CD4-positive, alpha-beta T cell treated with Interleukin-6 at 100 ng/mL for 8 hours (primary cell): Measurements from ENCODE around the gene CNTFR.

Source experiments
- DNase-seq: peaks from one replicate; pipeline ENCODE4 v3.0.0-alpha.2; 2020; ENCODE audit warnings: mixed read lengths, low spot score

Gene CNTFR

DNA sequence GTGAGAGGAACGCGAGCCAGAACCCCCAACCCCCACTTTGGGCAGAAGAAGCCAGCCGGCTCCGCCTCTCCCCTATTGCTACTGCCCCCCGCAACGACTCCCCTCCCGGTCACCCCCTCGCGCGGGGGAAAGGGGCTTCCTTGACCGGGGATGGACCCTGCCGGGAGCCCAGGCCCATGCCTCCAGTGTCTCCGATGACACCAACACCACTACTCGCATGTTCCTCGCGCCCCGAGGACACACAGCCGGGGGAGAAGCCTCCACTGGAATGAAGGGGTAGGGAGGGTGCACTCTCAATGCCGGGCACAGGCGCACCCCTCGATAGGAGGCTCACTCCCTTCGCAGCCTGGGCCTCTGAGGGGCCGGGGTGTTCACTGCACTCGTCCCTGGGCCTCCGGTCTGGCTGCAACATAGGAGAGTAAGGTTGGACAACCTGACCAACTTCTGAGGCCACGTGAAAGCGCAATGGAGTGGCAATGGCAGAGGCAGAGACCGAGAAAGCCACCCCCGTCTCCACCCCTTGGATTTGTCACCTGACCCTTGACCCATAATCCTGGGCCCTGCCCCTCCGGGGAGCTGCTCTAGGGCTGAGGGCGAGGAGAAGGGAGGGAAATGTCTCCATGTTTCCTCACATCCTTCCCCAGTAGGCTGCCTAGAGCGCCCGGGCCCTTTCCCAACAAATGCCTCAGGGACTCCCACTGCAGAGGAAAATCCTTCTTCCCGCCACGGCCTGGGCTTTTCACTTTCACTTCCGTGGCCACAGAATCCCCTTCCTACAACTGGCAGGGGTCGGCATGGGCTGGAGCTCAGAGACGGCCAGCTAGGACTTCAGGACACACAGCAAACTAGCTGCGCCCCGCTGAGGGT lies 1.1 kb upstream of the CNTFR start:
- no peak for DNase-seq

DNA sequence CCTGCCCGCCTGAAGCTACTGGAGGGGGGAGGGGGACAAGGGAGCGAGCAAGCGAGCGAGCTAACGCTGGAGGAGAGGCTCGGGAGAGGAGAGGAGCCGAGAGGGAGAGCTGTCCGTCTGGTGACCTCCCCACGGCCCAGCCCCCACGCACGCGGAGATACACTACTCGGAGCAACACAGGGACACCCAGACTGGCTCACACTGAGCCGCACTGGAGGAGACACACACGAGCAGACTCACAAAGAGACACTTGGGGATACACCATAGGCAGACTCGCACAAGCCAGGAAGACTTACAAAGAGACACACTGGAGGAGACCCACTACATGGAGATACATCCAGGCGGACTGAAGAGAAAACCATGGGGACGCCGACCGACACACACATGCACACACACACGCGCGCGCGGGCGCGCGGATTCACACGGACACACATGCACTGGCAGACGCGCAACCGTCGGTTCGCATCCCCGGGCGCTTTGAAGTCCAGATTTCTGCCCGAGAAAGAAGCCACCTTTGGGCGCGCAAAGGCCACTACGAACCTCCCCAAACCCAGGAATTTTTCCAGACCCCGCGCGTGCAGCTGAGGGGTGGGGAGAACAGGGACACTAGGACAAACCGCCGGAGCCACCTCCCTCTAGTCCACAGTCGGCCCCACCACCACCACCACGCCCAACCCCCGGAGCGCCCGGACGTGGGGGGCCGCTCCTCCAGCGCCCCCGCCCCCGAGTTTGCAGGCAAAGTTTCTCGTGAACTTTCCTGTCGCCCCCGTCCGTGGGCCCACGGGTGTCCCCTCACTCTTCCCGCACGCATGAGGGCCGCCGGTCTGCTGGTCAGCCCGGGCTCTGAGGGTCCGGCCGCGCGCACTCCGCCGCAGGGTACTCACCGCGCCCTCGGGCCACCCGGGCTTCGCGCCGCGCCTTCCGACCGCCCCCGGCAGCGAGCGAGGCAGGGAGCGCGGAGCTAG lies 571 bp downstream of the CNTFR start:
- no peak for DNase-seq

DNA sequence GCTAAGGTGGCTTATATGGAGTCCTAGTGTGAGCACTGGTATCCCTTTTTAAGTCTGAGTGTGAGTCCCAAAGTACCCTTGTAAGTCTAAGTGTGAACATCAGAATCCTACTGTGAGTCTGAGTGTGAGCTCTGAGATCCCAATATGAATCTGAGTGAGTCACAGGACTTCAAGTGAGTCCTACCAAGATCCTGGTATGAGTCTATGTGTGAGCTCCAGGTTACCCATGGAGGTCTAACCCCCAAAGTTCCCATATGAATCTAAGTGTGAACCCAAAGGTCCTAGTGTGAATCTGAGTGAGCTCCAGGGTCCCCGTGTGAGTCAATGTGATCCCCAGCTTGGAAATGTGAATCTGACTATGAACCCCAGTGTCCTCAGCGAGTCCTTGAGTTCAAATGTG lies 2.3 kb downstream of the CNTFR start:
- no peak for DNase-seq

GRCh38 chr9:34585946-34586669 lies 3.4 kb downstream of the CNTFR start:
- no peak for DNase-seq

GRCh38 chr9:34584970-34585369 lies 4.6 kb downstream of the CNTFR start:
- DNase-seq = no peak

GRCh38 chr9:34582787-34583186 lies 6.7 kb downstream of the CNTFR start:
- no peak for DNase-seq

- DNase-seq = no peak
Observed at GRCh38 chr9:34581318-34581717, 8.2 kb downstream of the CNTFR start.

GRCh38 chr9:34580358-34580757 lies 9.2 kb downstream of the CNTFR start:
- DNase-seq = no peak

DNA sequence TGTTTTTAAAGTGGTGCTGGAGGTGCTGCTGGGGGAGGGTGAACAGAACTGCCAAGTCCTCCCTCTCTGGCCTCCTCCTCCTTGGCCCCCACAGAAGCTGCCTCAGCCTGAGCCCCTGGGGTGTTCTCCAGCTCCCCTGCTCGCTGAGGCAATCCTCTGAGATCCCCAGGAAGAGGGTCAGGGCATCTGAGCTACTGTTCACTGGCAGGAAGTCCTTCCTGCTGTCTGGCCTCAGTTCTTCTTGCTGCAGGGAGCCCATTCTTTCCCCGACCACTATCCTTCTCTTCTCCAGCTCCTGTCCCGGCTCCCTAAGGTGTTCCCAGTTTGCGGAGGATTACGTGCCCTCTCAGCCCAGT lies 9.7 kb downstream of the CNTFR start:
- no peak for DNase-seq

GRCh38 chr9:34579104-34579807 lies 10.3 kb downstream of the CNTFR start:
- DNase-seq = no peak

- no peak for DNase-seq
Observed at GRCh38 chr9:34578241-34579103, 11.1 kb downstream of the CNTFR start.

GRCh38 chr9:34577400-34578240 lies 11.9 kb downstream of the CNTFR start:
- DNase-seq = no peak

DNA sequence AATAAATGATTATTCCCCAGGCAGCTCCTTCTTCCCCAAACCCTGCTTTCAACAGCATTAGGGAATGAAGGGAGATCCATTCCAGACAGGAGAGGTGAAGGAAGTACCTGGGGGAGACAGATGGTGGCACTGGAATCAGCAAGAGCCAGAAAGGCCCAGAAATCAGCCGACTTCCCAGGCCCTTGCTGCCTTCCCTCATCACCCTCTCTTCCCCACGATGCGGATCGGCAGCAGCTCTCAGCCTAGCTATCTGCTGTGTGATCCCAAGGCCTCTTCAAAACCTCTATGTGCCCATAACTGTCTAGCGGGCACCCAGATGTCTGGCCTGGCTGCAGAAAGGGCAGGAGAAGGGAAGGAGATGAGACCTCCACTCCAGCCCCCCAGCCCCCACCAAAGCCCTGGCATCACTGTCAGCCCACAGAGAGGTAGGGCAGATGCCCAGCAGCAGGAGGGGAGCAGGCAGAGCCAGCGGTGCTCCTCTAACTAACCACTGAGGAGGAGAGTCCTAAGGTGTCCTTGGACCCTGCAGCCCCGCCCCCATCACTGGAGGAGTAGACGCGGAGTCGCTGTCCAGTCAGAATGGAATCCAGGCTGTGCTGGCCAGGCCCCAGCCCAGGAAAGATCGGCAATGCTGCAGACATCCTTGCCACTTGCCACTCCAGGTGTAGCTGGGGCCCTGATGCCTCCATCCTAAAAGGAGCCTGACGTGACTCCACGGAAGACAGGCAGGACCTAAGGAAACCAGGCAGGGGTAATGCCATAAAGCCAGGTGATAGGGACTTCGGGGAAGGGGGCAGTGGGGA lies 12.7 kb downstream of the CNTFR start:
- DNase-seq = no peak

DNA sequence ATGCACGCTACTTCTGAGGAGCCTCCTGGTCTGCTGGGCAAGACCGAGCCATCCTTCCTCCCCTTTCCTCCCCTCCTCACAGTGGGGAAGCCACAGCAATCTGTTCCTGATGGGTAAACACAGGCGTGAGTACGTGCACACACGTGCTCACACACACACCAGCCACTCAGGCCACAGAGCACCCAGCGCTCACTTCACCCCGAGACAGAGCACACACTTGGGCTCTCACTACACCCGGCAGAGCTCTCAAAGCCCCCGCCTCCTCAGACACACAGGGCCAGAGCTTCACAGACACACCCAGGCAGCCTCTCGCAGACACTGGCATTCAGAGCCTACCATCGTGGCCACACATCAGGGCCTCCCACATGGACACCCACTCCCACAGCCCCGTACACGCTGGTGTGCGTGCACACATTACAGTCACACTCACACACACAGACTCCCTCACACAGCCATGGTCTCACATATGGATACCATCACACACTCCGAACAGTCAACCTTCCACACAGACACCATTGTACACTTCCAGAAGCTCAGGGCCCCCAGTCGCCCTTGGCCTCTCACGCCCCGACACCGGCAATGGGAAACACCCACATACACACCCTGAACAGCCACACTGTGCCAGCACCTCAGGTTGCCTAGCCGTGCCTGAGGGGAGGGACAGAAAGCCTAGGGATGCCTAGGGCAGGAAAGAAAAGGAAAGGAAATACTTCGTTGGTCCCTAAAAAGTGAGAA lies 13.5 kb downstream of the CNTFR start:
- DNase-seq = no peak

DNA sequence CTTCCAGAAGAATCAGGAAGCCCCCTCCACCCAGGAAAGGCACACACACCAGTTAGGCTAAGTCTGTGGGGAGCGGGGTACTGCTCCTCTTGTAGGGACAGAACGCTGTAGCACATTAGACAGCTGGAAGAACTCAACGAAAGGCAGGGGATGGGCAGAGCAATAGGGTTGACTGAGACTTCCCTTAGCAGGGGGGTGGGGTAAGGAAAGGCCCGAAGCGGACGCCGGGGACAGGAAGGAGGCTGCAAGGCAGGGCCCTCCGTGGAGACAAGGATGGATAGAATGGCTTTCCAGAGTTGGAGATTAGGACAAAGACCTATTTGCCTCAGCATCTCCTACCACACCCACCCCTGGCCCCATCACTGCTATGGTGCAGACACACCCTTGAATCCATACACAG lies 14.3 kb downstream of the CNTFR start:
- no peak for DNase-seq

GRCh38 chr9:34574571-34574970 lies 15.0 kb downstream of the CNTFR start:
- no peak for DNase-seq

GRCh38 chr9:34573599-34574325 lies 15.8 kb downstream of the CNTFR start:
- no peak for DNase-seq

GRCh38 chr9:34572628-34573027 lies 16.9 kb downstream of the CNTFR start:
- no peak for DNase-seq
